ENCODE measurements around the gene SNRPA.

GRCh38 chr19:40721140-40721486 lies 29.9 kb upstream of the SNRPA start:
- TF ChIP-seq CTCF (IDR thresholded peaks at IDR 0.05) (no peak), EZH2 (IDR thresholded peaks at IDR 0.05) (no peak), EZH2phosphoT487 (IDR thresholded peaks at IDR 0.05) (no peak)
